OCI-LY1 (cell line): ENCODE measurements around the gene IRX4.

Source experiments
- H2AFZ ChIP-seq: fragments of 200-600 bp; sonication (generic), shearing (Covaris generic); 2 replicates; pipeline ENCODE4 v1.6.0; 2014; ENCODE audit warnings: antibody characterized with exemption, mild to moderate bottlenecking, low read length
- H3F3A ChIP-seq: fragments of 200-600 bp; sonication (generic), shearing (Covaris generic); 2 replicates; pipeline ENCODE4 v1.6.0; 2014; ENCODE audit warnings: mild to moderate bottlenecking, antibody characterized with exemption, low read length, moderate library complexity; ENCODE audit not compliant: insufficient read depth
- H3K27ac ChIP-seq: fragments of 200-600 bp; sonication (generic); 2 replicates; pipeline ENCODE4 v1.5.1; 2014; ENCODE audit warnings: low read length, mixed run types, mild to moderate bottlenecking, low read depth; ENCODE audit not compliant: poor library complexity, severe bottlenecking
- H3K27me3 ChIP-seq: fragments of 200-600 bp; sonication (generic); 2 replicates; pipeline ENCODE4 v1.6.0; 2014; ENCODE audit warnings: antibody characterized with exemption, mild to moderate bottlenecking, low read length, moderate library complexity; ENCODE audit not compliant: insufficient read depth
- H3K36me3 ChIP-seq: fragments of 200-600 bp; sonication (generic); 2 replicates; pipeline ENCODE4 v1.6.1; 2014; ENCODE audit warnings: mild to moderate bottlenecking, antibody characterized with exemption, low read length, moderate library complexity, mixed read lengths; ENCODE audit not compliant: insufficient read depth
- H3K4me1 ChIP-seq: fragments of 200-600 bp; sonication (generic); 2 replicates; pipeline ENCODE4 v1.5.1; 2014; ENCODE audit warnings: mild to moderate bottlenecking, low read length, moderate library complexity; ENCODE audit not compliant: insufficient read depth, severe bottlenecking
- H3K4me2 ChIP-seq: fragments of 200-600 bp; sonication (generic), shearing (Covaris generic); 2 replicates; pipeline ENCODE4 v1.6.1; 2014; ENCODE audit warnings: low read length
- H3K4me3 ChIP-seq: fragments of 200-600 bp; sonication (generic); 2 replicates; pipeline ENCODE4 v1.5.1; 2014; ENCODE audit warnings: low read length, low read depth, mild to moderate bottlenecking, mixed read lengths; ENCODE audit not compliant: poor library complexity, severe bottlenecking
- H3K79me2 ChIP-seq: fragments of 200-600 bp; shearing (Covaris generic); 2 replicates; pipeline ENCODE4 v1.6.1; 2016; ENCODE audit warnings: mixed run types, low read length, mixed read lengths; ENCODE audit not compliant: insufficient read depth
- H3K9ac ChIP-seq: fragments of 200-600 bp; sonication (generic), shearing (Covaris generic); 2 replicates; pipeline ENCODE4 v1.6.1; 2014; ENCODE audit warnings: mild to moderate bottlenecking, low read length, mixed read lengths
- H3K9me2 ChIP-seq: fragments of 200-600 bp; sonication (generic), shearing (Covaris generic); 2 replicates; pipeline ENCODE4 v1.6.1; 2014; ENCODE audit warnings: low read depth, mild to moderate bottlenecking, low read length, mixed read lengths
- H3K9me3 ChIP-seq: fragments of 200-600 bp; shearing (Covaris generic); 2 replicates; pipeline ENCODE4 v1.6.1; 2014; ENCODE audit warnings: low read length, mixed read lengths
- H4K20me1 ChIP-seq: fragments of 200-600 bp; sonication (generic), shearing (Covaris generic); 2 replicates; pipeline ENCODE4 v1.6.0; 2016; ENCODE audit warnings: mild to moderate bottlenecking, low read length; ENCODE audit not compliant: insufficient read depth
- EZH2 ChIP-seq: fragments of 200-600 bp; sonication (generic), shearing (Covaris generic); IDR thresholded peaks from 2 replicates; pipeline ENCODE4 v1.8.0; 2017; ENCODE audit warnings: borderline replicate concordance, mixed run types, mild to moderate bottlenecking, antibody characterized with exemption, low read length, moderate library complexity, mixed read lengths
- TF ChIP-seq, protein P1 (sequence below): fragments of 200-600 bp; sonication (generic), shearing (Covaris generic); IDR thresholded peaks from 2 replicates; pipeline ENCODE4 v1.5.1; 2017; ENCODE audit warnings: mild to moderate bottlenecking, antibody characterized with exemption, low read length, moderate library complexity, mixed read lengths

Gene IRX4

DNA sequence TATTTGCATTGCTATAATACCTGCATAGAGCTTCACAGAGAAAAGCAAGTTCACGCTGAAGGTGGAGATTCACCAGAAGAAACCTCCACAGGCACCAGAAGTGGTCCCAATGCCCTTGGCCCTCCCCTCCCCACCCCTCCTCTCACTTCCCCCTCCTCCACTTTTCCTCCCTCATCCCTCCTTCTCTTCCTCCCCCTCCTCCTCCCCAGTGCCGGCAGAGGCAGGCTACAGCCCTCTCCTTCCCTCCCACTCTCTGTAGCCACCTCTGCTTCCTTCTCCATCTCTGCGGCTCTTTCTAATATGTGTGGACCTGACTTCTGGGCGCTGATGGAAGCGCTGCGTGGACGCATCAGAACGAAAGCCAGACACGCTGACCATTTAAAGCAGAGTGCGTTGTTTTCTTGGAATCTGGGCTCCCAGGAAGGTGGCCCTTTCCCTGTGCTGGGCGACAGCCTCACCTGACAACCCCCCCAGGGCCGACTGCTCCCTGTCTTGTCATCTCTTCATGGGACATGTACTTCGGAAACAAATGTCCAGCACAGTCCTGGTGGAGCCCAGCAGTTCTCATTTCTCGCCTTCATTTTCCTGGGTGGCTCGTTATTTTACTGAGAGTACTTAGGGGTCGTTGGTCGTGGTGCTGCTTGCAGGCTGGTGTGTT, 52.0 kb downstream of the IRX4 start:
- no peak overlapping the region for H3K27ac ChIP-seq
- H3K9me2 ChIP-seq = no peaks in the 10 kb centered on the region
- H3K36me3 ChIP-seq = peaks cover 16% of the 10 kb centered on the region
- no peak overlapping the region for H3K9ac ChIP-seq
- H3K9me3 ChIP-seq = no peaks in the 10 kb centered on the region
- H3K4me3 ChIP-seq = no peak overlapping the region
- H3F3A ChIP-seq = no peaks in the 10 kb centered on the region
- no peaks in the 10 kb centered on the region for H4K20me1 ChIP-seq
- H3K27me3 ChIP-seq = no peaks in the 10 kb centered on the region
- no peak overlapping the region for H3K4me2 ChIP-seq
- H2AFZ ChIP-seq = no peak overlapping the region
- H3K4me1 ChIP-seq = peaks cover 14% of the 10 kb centered on the region
- TF ChIP-seq EZH2 = no peak
- TF ChIP-seq, protein P1, sequence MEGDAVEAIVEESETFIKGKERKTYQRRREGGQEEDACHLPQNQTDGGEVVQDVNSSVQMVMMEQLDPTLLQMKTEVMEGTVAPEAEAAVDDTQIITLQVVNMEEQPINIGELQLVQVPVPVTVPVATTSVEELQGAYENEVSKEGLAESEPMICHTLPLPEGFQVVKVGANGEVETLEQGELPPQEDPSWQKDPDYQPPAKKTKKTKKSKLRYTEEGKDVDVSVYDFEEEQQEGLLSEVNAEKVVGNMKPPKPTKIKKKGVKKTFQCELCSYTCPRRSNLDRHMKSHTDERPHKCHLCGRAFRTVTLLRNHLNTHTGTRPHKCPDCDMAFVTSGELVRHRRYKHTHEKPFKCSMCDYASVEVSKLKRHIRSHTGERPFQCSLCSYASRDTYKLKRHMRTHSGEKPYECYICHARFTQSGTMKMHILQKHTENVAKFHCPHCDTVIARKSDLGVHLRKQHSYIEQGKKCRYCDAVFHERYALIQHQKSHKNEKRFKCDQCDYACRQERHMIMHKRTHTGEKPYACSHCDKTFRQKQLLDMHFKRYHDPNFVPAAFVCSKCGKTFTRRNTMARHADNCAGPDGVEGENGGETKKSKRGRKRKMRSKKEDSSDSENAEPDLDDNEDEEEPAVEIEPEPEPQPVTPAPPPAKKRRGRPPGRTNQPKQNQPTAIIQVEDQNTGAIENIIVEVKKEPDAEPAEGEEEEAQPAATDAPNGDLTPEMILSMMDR = no peak
- H3K79me2 ChIP-seq = no peaks in the 10 kb centered on the region

DNA sequence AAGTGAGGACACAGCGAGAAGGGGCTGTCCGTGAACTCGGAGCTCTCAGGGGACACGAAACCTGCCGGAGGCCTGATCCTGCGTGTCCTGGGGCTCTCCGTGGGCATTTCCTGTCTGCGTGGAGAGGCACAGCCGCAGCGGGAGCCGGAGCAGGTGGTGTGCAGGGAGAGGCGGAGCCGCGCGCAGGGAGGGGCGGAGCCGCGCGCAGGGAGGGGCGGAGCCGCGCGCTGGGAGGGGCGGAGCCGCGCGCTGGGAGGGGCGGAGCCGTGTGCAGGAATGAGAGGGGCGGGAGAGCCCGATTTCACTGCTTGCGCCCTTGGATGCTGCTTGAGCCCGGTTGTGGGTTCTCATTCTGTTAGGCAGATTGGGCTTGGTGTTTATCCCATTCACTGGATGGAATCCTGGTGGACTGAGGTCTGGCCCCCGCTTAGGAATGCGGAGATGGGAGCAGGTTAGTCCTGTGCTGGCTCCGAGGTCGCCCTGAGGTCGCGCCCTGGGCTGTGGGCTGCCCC, 54.8 kb downstream of the IRX4 start:
- no peaks in the 10 kb centered on the region for H3K79me2 ChIP-seq
- H3K9me3 ChIP-seq = no peaks in the 10 kb centered on the region
- peaks cover 28% of the 10 kb centered on the region for H3K36me3 ChIP-seq
- H3K27me3 ChIP-seq = no peaks in the 10 kb centered on the region
- no peak overlapping the region for H3K27ac ChIP-seq
- H3K9me2 ChIP-seq = no peaks in the 10 kb centered on the region
- H3K9ac ChIP-seq = no peak overlapping the region
- no peaks in the 10 kb centered on the region for H3F3A ChIP-seq
- H3K4me1 ChIP-seq = peaks cover 13% of the 10 kb centered on the region
- no peak overlapping the region for H3K4me3 ChIP-seq
- H3K4me2 ChIP-seq = no peak overlapping the region
- H2AFZ ChIP-seq = no peak overlapping the region
- TF ChIP-seq EZH2 = no peak
- TF ChIP-seq, protein P1 = no peak
- no peaks in the 10 kb centered on the region for H4K20me1 ChIP-seq
